ENCODE measurements around the gene ARFRP1. TPM values are rescaled to one million over a fixed set of nuclear protein-coding genes. Genes with fewer than 3 reads are reported as not detected.
A peak's percentile ranks its signal among the peaks of the same experiment; 100 is the strongest.

The ARFRP1 gene
- polyA plus RNA-seq, 3 donors: 18.2 to 31.1 (median 20.7) TPM

DNA sequence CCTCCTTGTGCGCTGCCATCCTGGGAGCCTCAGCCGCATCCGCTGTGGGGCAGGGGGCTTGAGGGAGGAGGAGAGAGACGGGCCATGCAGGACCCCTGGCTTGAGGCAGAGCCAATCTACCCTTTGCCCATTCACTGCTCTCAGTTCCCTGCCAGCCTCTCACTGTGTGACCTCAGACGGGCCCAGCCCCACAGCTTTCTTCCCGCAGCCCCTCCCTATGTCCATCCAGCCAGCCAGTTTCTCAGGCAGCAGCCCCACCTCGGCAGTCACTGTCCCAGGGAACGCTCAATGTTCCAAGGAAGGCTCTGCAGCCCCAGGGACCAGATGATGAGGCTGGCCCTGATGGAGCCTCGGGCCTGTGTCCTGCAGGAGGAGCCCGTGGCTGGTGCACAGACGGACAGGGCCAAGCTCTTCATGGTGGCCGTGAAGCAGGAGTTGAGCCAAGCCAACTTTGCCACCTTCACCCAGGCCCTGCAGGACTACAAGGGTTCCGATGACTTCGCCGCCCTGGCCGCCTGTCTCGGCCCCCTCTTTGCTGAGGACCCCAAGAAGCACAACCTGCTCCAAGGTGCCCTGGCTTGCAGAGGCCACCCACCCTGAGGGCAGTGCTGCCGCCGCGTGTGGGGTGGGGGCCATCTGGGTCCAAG, 15.2 kb downstream of the ARFRP1 start:
- Mint-ChIP-seq H3K27me3 (ENCODE audit: low read depth in 3 of 3) (peaks cover 3 to 16% (median 3%) of the 10 kb centered on the region in 3 donors), H3K36me3 (peaks cover 5 to 11% of the 10 kb centered on the region in 2 donors), H3K27ac (peak overlapping the region in 6 of 7 donors; percentile 4 to 86 (median 78)), H3K9me3 (no peaks in the 10 kb centered on the region), H3K4me3 (no peak overlapping the region), H3K4me1 (peaks cover 19% of the 10 kb centered on the region)
- H3K4me3 ChIP-seq (replicated peaks in 1 of 3; ENCODE audit: low read depth in 2 of 3, low read length in 3 of 3): no peak overlapping the region
- TF ChIP-seq, protein P1, sequence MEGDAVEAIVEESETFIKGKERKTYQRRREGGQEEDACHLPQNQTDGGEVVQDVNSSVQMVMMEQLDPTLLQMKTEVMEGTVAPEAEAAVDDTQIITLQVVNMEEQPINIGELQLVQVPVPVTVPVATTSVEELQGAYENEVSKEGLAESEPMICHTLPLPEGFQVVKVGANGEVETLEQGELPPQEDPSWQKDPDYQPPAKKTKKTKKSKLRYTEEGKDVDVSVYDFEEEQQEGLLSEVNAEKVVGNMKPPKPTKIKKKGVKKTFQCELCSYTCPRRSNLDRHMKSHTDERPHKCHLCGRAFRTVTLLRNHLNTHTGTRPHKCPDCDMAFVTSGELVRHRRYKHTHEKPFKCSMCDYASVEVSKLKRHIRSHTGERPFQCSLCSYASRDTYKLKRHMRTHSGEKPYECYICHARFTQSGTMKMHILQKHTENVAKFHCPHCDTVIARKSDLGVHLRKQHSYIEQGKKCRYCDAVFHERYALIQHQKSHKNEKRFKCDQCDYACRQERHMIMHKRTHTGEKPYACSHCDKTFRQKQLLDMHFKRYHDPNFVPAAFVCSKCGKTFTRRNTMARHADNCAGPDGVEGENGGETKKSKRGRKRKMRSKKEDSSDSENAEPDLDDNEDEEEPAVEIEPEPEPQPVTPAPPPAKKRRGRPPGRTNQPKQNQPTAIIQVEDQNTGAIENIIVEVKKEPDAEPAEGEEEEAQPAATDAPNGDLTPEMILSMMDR (IDR thresholded peaks at IDR 0.05): no peak
- no peaks in the 10 kb centered on the region for H3K79me2 ChIP-seq (ENCODE audit: insufficient read depth, low read length)
- no peak for DNase-seq
- H2AFZ ChIP-seq (ENCODE audit: insufficient read depth, low read depth, low read length, poor library complexity, severe bottlenecking): no peak overlapping the region
- peaks cover 0 to 11% of the 10 kb centered on the region in 2 donors for H3K27me3 ChIP-seq (ENCODE audit: control insufficient read depth in 2 of 2, insufficient read depth in 2 of 2, low read length in 2 of 2)
- intact Hi-C loops (cut with micrococcal nuclease): no loop called here
- no peak overlapping the region for H3K9ac ChIP-seq (ENCODE audit: insufficient read depth, low read length, poor library complexity, severe bottlenecking)
- H3K9me3 ChIP-seq (replicated peaks in 1 of 2; ENCODE audit: control insufficient read depth in 1 of 2, insufficient read depth in 1 of 2, low read length in 2 of 2): no peaks in the 10 kb centered on the region
- H3K36me3 ChIP-seq (replicated peaks in 1 of 2; ENCODE audit: control insufficient read depth in 1 of 2, insufficient read depth in 2 of 2, low read length in 2 of 2): peaks cover 0 to 11% of the 10 kb centered on the region in 2 donors
- H4K20me1 ChIP-seq (ENCODE audit: insufficient read depth, low read length): peaks cover 17% of the 10 kb centered on the region
- H3K4me1 ChIP-seq (ENCODE audit: control insufficient read depth in 1 of 2, insufficient read depth in 2 of 2, low read length in 2 of 2): peaks cover 23 to 24% of the 10 kb centered on the region in 2 donors
- no peak overlapping the region for H3K27ac ChIP-seq (ENCODE audit: low read depth in 1 of 2, low read length in 2 of 2)
- no peak overlapping the region for H3K4me2 ChIP-seq (replicated peaks; ENCODE audit: extremely low read depth, low read length, poor library complexity, severe bottlenecking)
- WGBS (ENCODE audit: insufficient coverage): 90% methylated on average over 12 of the region's 20 CpGs

DNA sequence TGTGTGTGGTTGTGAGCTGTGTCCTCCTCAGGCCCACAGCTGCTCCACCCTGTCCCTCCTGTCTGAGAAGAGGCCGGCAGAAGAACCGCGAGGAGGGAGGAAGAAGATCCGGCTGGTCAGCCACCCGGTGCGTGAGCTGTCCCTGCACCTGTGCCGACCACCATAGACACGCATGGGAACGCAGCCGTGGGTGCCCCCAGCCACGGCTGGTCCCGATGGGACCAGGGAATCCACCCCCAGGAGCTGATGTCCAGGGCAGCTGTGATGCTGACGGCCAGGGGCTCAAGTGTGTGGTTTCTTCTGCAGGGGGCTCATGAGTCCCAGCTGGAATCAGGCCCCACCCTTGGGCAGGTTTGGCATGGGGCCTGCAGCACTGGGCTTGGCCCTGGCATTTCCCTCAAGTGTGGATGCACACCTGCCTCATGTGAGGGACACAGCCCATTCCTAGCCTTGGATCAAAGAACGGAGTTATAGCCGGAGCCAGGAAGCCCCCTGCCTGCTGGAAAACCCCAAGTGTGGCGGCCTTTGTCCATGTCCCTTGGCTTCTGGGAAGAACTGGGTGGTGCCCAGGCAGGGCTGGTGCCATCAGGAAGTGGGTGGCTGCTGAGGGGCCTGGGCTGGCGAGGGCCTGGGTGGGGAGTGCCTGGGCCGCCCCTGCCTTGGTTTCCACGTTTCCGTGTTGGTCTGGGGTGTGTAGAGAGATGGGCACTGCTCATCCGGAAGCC, 15.9 kb downstream of the ARFRP1 start:
- Histone ChIP-seq H3K36me3 (replicated peaks in 1 of 2; ENCODE audit: control insufficient read depth in 1 of 2, insufficient read depth in 2 of 2, low read length in 2 of 2) (peaks cover 0 to 11% of the 10 kb centered on the region in 2 donors), H3K27ac (ENCODE audit: low read depth in 1 of 2, low read length in 2 of 2) (no peak overlapping the region), H3K9me3 (replicated peaks in 1 of 2; ENCODE audit: control insufficient read depth in 1 of 2, insufficient read depth in 1 of 2, low read length in 2 of 2) (no peaks in the 10 kb centered on the region), H3K9ac (ENCODE audit: insufficient read depth, low read length, poor library complexity, severe bottlenecking) (no peak overlapping the region), H3K27me3 (ENCODE audit: control insufficient read depth in 2 of 2, insufficient read depth in 2 of 2, low read length in 2 of 2) (peaks cover 0 to 4% of the 10 kb centered on the region in 2 donors), H3K79me2 (ENCODE audit: insufficient read depth, low read length) (no peaks in the 10 kb centered on the region), H3K4me3 (replicated peaks in 1 of 3; ENCODE audit: low read depth in 2 of 3, low read length in 3 of 3) (no peak overlapping the region), H4K20me1 (ENCODE audit: insufficient read depth, low read length) (peaks cover 11% of the 10 kb centered on the region), H2AFZ (ENCODE audit: insufficient read depth, low read depth, low read length, poor library complexity, severe bottlenecking) (no peak overlapping the region), H3K4me1 (ENCODE audit: control insufficient read depth in 1 of 2, insufficient read depth in 2 of 2, low read length in 2 of 2) (peaks cover 23 to 26% of the 10 kb centered on the region in 2 donors), H3K4me2 (replicated peaks; ENCODE audit: extremely low read depth, low read length, poor library complexity, severe bottlenecking) (no peak overlapping the region)
- H3K27me3 Mint-ChIP-seq (ENCODE audit: low read depth in 3 of 3): peaks cover 0 to 10% (median 1%) of the 10 kb centered on the region in 3 donors
- H3K9me3 Mint-ChIP-seq: no peaks in the 10 kb centered on the region
- TF ChIP-seq, protein P1 (IDR thresholded peaks at IDR 0.05): no peak
- H3K4me1 Mint-ChIP-seq: peaks cover 19% of the 10 kb centered on the region
- no peak overlapping the region for H3K4me3 Mint-ChIP-seq
- H3K27ac Mint-ChIP-seq: peak overlapping the region in 5 of 7 donors; percentile 59 to 89 (median 82)
- WGBS (ENCODE audit: insufficient coverage): 89% methylated on average over 20 of the region's 21 CpGs
- intact Hi-C loops (cut with micrococcal nuclease): no loop called here
- peaks cover 5 to 11% of the 10 kb centered on the region in 2 donors for H3K36me3 Mint-ChIP-seq
- no peak for DNase-seq

All from CD14-positive monocyte (primary cell).